Suprapubic skin (tissue), 4 donors: ENCODE measurements around the gene SRPK1. TPM values are rescaled to one million over a fixed set of nuclear protein-coding genes. Genes with fewer than 3 reads are reported as not detected.

Source experiments
- DNase-seq, 2 donors: peaks; one replicate each; pipeline ENCODE4 v3.0.0-alpha.2; 2019; ENCODE audit warnings: low spot score in 2 of 2
- H3K27ac ChIP-seq: fragments of 200-600 bp; sonication (generic); one replicate; pipeline ENCODE4 v1.5.1; 2019
- H3K27me3 ChIP-seq: fragments of 200-600 bp; sonication (generic); one replicate; pipeline ENCODE4 v1.5.1; 2019
- H3K36me3 ChIP-seq: fragments of 200-600 bp; sonication (generic); one replicate; pipeline ENCODE4 v1.5.1; 2019
- H3K4me1 ChIP-seq: fragments of 200-600 bp; sonication (generic); one replicate; pipeline ENCODE4 v1.5.1; 2019
- H3K4me3 ChIP-seq: fragments of 200-600 bp; sonication (generic); one replicate; pipeline ENCODE4 v1.5.1; 2019; ENCODE audit warnings: mild to moderate bottlenecking
- H3K9me3 ChIP-seq: fragments of 200-600 bp; sonication (generic); one replicate; pipeline ENCODE4 v1.5.1; 2019
- CTCF ChIP-seq, 2 donors: fragments of 200-600 bp in 1 of 2; fragments of 450-650 bp in 1 of 2; sonication (generic) in 1 of 2; IDR thresholded peaks; one replicate each; pipeline ENCODE4 v1.5.1; 2016 to 2019; ENCODE audit warnings: antibody characterized with exemption in 2 of 2, mild to moderate bottlenecking in 1 of 2, moderate library complexity in 1 of 2
- EP300 ChIP-seq: sonication (generic); formaldehyde crosslinking; IDR thresholded peaks from one replicate; pipeline ENCODE4 v1.6.1; 2017; ENCODE audit warnings: antibody characterized with exemption
- POLR2A ChIP-seq, 2 donors: fragments of 450-650 bp; IDR thresholded peaks; one replicate each; pipeline ENCODE4 v1.6.1; 2017; ENCODE audit warnings: antibody characterized with exemption in 2 of 2, mild to moderate bottlenecking in 2 of 2, moderate library complexity in 2 of 2
- POLR2AphosphoS5 ChIP-seq, 3 donors: sonication (generic); formaldehyde crosslinking; IDR thresholded peaks; one replicate each; pipeline ENCODE4 v1.6.1; 2017; ENCODE audit warnings: antibody characterized with exemption in 3 of 3
- WGBS: methylation state at CpG from one replicate; pipeline ENCODE4 v1.1.5; 2018; 5-methylcytosine and 5-hydroxymethylcytosine counted together
- total RNA-seq, 4 donors: library from RNA; depleted of rRNA; stranded (reverse); fragments of >200 nt; gene quantifications; one replicate each; pipeline ENCODE4 v1.1.0, GENCODE V29; 2016

Gene SRPK1
- total RNA-seq, 4 donors from 2014 or later: 73.9 to 127 (median 91.2) TPM

DNA sequence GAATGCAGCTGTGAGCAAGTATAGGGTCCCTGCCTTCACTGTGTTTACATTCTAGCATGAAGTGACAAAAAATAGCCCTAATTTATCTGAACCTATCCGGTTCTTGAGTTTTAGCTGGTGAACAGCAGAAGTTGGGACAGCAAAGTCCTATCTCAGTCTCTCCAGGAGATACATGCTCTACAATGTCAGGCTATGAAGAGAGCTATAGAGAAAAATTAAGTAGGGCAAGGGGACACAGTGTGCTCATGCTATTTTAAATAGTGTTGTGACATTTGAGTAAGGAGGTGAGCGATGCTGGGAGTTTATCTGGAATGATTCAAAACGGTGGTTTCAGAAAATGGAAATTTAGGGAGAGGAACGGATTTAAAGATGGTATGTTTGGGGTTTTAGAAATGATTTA is 20.4 kb downstream of the SRPK1 start:
- Histone ChIP-seq H3K4me3 (no peak overlapping the region), H3K27me3 (no peaks in the 10 kb centered on the region), H3K27ac (no peak overlapping the region), H3K9me3 (no peaks in the 10 kb centered on the region), H3K36me3 (no peaks in the 10 kb centered on the region), H3K4me1 (no peaks in the 10 kb centered on the region)
- 93% methylated on average over 4 of the region's 4 CpGs for WGBS
- no peak for DNase-seq
- TF ChIP-seq CTCF (IDR thresholded peaks at IDR 0.05): no peak
- TF ChIP-seq POLR2AphosphoS5 (IDR thresholded peaks at IDR 0.05): no peak
- no peak for TF ChIP-seq POLR2A (IDR thresholded peaks at IDR 0.05)
- TF ChIP-seq EP300: no peak

DNA sequence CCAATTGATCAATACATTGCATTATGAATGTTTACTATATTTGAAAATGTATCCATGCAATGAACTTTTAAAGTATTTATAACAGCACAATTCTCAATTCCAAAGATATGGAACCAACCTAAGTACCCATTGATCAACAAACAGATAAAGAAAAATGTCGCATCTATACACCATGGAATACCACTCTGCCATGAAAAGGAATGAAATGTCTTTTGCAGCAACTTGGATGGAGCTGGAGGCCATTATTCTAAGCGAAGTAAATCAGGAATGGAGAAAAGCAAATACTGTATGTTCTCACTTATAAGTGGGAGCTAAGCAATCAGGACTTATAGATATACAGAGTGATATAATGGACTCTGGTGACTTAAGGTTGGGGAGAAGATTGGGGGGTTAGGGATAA is 22.9 kb downstream of the SRPK1 start:
- Histone ChIP-seq H3K27ac (no peak overlapping the region), H3K4me3 (no peak overlapping the region), H3K4me1 (no peaks in the 10 kb centered on the region), H3K36me3 (no peaks in the 10 kb centered on the region), H3K9me3 (no peaks in the 10 kb centered on the region), H3K27me3 (no peaks in the 10 kb centered on the region)
- DNase-seq: no peak
- WGBS: 97% methylated on average over 2 of the region's 2 CpGs
- no peak for TF ChIP-seq POLR2A (IDR thresholded peaks at IDR 0.05)
- TF ChIP-seq EP300: no peak
- TF ChIP-seq CTCF (IDR thresholded peaks at IDR 0.05): no peak
- TF ChIP-seq POLR2AphosphoS5 (IDR thresholded peaks at IDR 0.05): no peak

DNA sequence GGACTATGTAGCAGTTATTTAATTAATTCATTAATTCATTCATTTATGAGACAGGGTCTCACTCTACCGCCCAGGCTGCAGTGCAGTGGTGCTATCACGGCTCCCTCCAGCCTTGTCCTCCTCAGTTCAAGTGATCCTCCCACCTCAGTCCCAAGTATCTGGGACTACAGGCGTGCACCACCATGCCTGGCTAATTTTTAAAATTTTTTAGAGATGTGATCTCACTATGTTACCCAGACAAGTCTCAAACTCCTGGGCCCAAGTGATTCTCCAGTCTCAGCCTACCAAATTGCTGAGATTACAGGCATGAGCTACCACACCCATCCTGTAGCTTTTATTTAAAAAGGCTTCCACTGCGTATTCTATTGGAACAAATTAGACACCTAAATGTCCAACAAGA is 23.4 kb downstream of the SRPK1 start:
- DNase-seq: no peak
- Histone ChIP-seq H3K27ac (no peak overlapping the region), H3K4me3 (no peak overlapping the region), H3K27me3 (no peaks in the 10 kb centered on the region), H3K36me3 (no peaks in the 10 kb centered on the region), H3K4me1 (no peaks in the 10 kb centered on the region), H3K9me3 (no peaks in the 10 kb centered on the region)
- no peak for TF ChIP-seq CTCF (IDR thresholded peaks at IDR 0.05)
- no peak for TF ChIP-seq POLR2AphosphoS5 (IDR thresholded peaks at IDR 0.05)
- no peak for TF ChIP-seq EP300
- no peak for TF ChIP-seq POLR2A (IDR thresholded peaks at IDR 0.05)
- 86% methylated on average over 4 of the region's 4 CpGs for WGBS

DNA sequence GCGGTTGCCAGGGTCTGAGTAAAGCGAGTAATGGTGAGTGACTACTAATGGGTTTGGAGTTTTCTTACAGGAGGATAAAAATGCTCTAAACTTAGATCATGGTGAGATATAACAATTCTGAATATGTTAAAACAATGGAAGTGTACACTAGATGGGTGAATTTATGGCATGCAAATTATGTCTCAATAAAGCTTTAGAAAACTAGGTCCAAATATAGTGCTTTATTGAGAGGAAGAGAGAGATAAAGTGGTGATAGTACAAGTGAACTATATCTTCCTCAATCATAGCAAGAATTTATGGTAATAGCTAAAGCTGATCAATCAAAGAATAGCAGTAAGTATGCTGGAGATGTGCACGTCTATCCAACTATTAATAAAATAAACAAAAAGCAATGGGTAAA is 23.9 kb downstream of the SRPK1 start:
- TF ChIP-seq CTCF (IDR thresholded peaks at IDR 0.05): no peak
- no peak for TF ChIP-seq EP300
- TF ChIP-seq POLR2AphosphoS5 (IDR thresholded peaks at IDR 0.05): no peak
- TF ChIP-seq POLR2A (IDR thresholded peaks at IDR 0.05): no peak
- no peaks in the 10 kb centered on the region for H3K4me1 ChIP-seq
- H3K4me3 ChIP-seq: no peak overlapping the region
- no peaks in the 10 kb centered on the region for H3K9me3 ChIP-seq
- 96% methylated on average over 3 of the region's 3 CpGs for WGBS
- H3K36me3 ChIP-seq: no peaks in the 10 kb centered on the region
- H3K27ac ChIP-seq: no peak overlapping the region
- no peaks in the 10 kb centered on the region for H3K27me3 ChIP-seq
- no peak for DNase-seq

- Histone ChIP-seq H3K4me3 (no peak overlapping the region), H3K9me3 (no peaks in the 10 kb centered on the region), H3K36me3 (no peaks in the 10 kb centered on the region), H3K4me1 (no peaks in the 10 kb centered on the region), H3K27ac (no peak overlapping the region), H3K27me3 (no peaks in the 10 kb centered on the region)
- DNase-seq: no peak
- TF ChIP-seq CTCF (IDR thresholded peaks at IDR 0.05) (no peak), POLR2A (IDR thresholded peaks at IDR 0.05) (no peak), EP300 (no peak), POLR2AphosphoS5 (IDR thresholded peaks at IDR 0.05) (no peak)
- WGBS: 97% methylated on average over 1 of the region's 1 CpG
These were observed 24.7 kb downstream of the SRPK1 start for GRCh38 chr6:35896228-35896627.
